ENCODE results near the gene IL1R2. TPM values are rescaled to one million over a fixed set of nuclear protein-coding genes. Genes with fewer than 3 reads are reported as not detected.
A peak's percentile ranks its signal among the peaks of the same experiment; 100 is the strongest.

The IL1R2 gene
- total and polyA plus RNA-seq, 9 of the 15 experiments (the other 6 are each of a cell fraction or from before 2014, with no cell fraction given), result 0.13 TPM; not detected in 8

DNA sequence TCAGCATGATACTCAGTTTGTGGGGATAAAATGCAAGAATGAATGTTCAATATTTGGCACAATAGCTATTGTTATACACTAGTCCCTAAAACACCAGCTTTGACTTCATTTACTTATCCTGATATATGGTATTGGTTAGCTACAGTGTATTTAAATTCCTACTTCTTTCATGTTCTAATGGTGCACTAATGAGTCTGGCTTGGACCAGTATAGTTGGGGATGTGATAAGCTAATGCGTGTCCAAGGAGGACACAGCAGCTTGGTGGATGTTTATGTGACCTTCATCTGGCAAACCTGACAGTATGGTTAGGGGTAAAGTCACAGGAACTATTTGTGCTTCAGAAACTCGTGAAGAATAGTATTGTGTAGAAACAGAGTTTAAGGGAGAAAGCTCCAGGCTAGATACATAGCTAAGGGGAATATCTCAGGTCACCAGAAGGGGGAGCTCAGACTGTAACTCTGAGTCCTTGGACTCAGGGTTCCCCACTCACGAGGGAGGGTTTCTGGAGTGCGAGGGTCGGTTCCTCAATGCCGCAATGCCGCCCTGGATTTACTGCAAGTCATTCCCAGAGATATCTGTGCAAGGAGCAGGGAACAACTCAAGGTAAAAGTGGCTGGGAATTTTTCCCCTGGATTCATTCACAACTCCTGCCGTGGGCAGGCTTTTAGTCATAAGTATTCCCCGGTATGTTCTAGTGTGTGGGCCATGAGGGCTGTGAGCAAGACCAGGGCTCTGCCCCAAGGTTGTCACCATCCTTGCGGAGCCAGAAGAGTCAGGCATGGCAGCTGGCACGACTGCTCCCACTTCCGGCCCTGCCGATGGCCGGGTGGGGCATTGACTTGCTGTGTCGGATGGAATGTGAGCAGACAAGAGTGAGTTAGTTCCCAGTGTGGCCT, 14.5 kb downstream of the IL1R2 start (continued):
- TF ChIP-seq MGA (IDR thresholded peaks at IDR 0.05) (peak; percentile 64), MLLT1 (IDR thresholded peaks at IDR 0.05) (no peak), ATF4 (CRISPR knock-in tag; IDR thresholded peaks at IDR 0.05) (no peak), ELF4 (CRISPR knock-in tag; IDR thresholded peaks at IDR 0.05) (no peak), RB1 (IDR thresholded peaks at IDR 0.05; ENCODE audit: low read depth) (0 out of 2 replicates have a peak, but pooled peaks have one; percentile 27)
- TF ChIP-seq, protein P1, sequence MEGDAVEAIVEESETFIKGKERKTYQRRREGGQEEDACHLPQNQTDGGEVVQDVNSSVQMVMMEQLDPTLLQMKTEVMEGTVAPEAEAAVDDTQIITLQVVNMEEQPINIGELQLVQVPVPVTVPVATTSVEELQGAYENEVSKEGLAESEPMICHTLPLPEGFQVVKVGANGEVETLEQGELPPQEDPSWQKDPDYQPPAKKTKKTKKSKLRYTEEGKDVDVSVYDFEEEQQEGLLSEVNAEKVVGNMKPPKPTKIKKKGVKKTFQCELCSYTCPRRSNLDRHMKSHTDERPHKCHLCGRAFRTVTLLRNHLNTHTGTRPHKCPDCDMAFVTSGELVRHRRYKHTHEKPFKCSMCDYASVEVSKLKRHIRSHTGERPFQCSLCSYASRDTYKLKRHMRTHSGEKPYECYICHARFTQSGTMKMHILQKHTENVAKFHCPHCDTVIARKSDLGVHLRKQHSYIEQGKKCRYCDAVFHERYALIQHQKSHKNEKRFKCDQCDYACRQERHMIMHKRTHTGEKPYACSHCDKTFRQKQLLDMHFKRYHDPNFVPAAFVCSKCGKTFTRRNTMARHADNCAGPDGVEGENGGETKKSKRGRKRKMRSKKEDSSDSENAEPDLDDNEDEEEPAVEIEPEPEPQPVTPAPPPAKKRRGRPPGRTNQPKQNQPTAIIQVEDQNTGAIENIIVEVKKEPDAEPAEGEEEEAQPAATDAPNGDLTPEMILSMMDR (IDR thresholded peaks at IDR 0.05 in 2 of 3, conservative IDR thresholded peaks at IDR 0.05 in 1 of 3; ENCODE audit: insufficient read depth in 2 of 3, low read depth in 1 of 3, low read length in 3 of 3), result peak; percentile 66 to 86 (median 80)

Measured in K562 (cell line).